Lung (tissue), 12 donors: ENCODE results near the gene CHPF2. TPM values are rescaled to one million over a fixed set of nuclear protein-coding genes. Genes with fewer than 3 reads are reported as not detected.

Experiments
- ATAC-seq: fragments of 200-7000 bp; cut with Tn5 transposase; one replicate; pipeline ENCODE4 v1.9.1; 2020; ENCODE audit warnings: moderate number of reproducible peaks; ENCODE audit not compliant: insufficient read depth, low FRiP score
- DNase-seq, 3 donors: peaks; one replicate each; pipeline ENCODE4 v3.0.0-alpha.2; 2013 to 2017
- H3K27ac ChIP-seq, 2 donors: one replicate each; pipeline ENCODE4 v1.5.1; 2013; ENCODE audit warnings: mild to moderate bottlenecking in 2 of 2, moderate library complexity in 2 of 2, control low read depth in 1 of 2, inconsistent platforms in 1 of 2, low read depth in 1 of 2, low read length in 1 of 2
- H3K27me3 ChIP-seq, 3 donors: one replicate each; pipeline ENCODE4 v1.5.1; 2013; ENCODE audit warnings: low read length in 2 of 3; ENCODE audit not compliant: control insufficient read depth in 3 of 3, insufficient read depth in 3 of 3
- H3K36me3 ChIP-seq, 4 donors: one replicate each; pipeline ENCODE4 v1.5.1; 2013; ENCODE audit warnings: low read length in 4 of 4, mild to moderate bottlenecking in 1 of 4, moderate library complexity in 1 of 4; ENCODE audit not compliant: control insufficient read depth in 4 of 4, insufficient read depth in 4 of 4
- H3K4me1 ChIP-seq, 5 donors: one replicate each; pipeline ENCODE4 v1.5.1; 2013; ENCODE audit warnings: low read length in 5 of 5, mild to moderate bottlenecking in 2 of 5, moderate library complexity in 1 of 5; ENCODE audit not compliant: control insufficient read depth in 5 of 5, insufficient read depth in 5 of 5
- H3K4me3 ChIP-seq: one replicate; pipeline ENCODE4 v1.5.1; 2013; ENCODE audit warnings: mild to moderate bottlenecking, control low read depth, moderate library complexity
- H3K9ac ChIP-seq, 2 donors: one replicate each; pipeline ENCODE4 v1.5.1; 2013; ENCODE audit warnings: low read length in 2 of 2, control low read depth in 1 of 2; ENCODE audit not compliant: insufficient read depth in 1 of 2
- H3K9me3 ChIP-seq, 4 donors: one replicate each; pipeline ENCODE4 v1.5.1; 2013; ENCODE audit warnings: low read length in 3 of 4, mild to moderate bottlenecking in 1 of 4, moderate library complexity in 1 of 4; ENCODE audit not compliant: control insufficient read depth in 4 of 4, insufficient read depth in 3 of 4
- WGBS, 2 donors: extraction: QIAGEN DNeasy Blood & Tissue Kit; methylation state at CpG; one replicate each; pipeline ENCODE4 v1.1.7; 2013; 5-methylcytosine and 5-hydroxymethylcytosine counted together
- polyA plus RNA-seq, 2 donors: library from polyadenylated mRNA; stranded (reverse); fragments of 200-250 nt; gene quantifications; one replicate each; pipeline ENCODE4 v1.2.1, GENCODE V29; 2013
- total RNA-seq, 2 donors: library from RNA; depleted of rRNA in 1 of 2; stranded (reverse); fragments of >200 nt in 1 of 2; gene quantifications; one replicate each; pipeline ENCODE4 v1.2.1, GENCODE V29; 2014 to 2021
- TF ChIP-seq, protein P1 (sequence below): IDR thresholded peaks from 2 replicates; pipeline ENCODE4 v1.5.1; 2012; ENCODE audit warnings: mild to moderate bottlenecking; ENCODE audit errors: control extremely low read depth, extremely low read depth
- donor health status: control.
- donor health status: control.
- donor health status: Bipolar disorder and iron deficiency.
- donor health status: healthy.
- donor health status: DM: yes; HTN: yes; CAD: no.

Gene CHPF2
- total and polyA plus RNA-seq, 4 donors = 23.3 to 54.0 (median 35.0) TPM

DNA sequence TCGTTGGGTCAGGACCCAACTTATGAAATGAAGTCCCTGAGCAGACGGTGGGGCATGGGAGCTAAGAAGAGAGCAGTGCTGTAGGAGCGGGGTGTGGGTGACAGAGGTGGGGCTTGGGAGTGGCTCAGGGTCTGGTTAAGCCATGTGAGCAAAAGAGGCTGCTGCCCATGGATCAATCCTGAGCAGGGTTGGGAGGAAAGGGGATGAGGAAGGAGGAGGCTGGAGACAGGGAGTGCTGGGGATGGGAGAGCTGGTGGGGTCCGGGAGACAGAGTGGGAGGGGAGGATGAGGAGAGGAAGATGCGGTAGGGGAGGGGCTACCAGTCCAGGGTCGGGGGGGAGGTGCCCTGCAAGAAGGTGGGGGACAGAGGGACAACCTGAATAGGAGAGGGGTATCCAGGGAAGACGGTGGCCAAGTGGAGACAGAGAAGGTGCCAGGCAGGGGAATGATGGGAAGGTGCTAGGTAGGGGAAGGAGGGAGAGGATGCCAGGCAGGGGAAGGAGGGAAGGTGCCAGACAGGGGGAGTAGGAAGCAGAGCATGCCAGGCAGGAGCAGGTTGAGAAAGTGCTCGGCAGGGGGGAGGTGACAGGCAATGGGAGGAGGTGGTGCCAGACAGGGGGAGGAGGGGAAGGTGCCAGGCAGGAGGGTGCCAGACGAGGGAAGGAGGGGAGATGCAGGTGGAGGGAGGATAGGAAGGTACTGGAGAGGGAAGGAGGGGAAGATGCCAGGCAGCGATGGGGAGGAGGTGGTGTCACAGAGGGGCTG lies 43.7 kb downstream of the CHPF2 start:
- TF ChIP-seq, protein P1, sequence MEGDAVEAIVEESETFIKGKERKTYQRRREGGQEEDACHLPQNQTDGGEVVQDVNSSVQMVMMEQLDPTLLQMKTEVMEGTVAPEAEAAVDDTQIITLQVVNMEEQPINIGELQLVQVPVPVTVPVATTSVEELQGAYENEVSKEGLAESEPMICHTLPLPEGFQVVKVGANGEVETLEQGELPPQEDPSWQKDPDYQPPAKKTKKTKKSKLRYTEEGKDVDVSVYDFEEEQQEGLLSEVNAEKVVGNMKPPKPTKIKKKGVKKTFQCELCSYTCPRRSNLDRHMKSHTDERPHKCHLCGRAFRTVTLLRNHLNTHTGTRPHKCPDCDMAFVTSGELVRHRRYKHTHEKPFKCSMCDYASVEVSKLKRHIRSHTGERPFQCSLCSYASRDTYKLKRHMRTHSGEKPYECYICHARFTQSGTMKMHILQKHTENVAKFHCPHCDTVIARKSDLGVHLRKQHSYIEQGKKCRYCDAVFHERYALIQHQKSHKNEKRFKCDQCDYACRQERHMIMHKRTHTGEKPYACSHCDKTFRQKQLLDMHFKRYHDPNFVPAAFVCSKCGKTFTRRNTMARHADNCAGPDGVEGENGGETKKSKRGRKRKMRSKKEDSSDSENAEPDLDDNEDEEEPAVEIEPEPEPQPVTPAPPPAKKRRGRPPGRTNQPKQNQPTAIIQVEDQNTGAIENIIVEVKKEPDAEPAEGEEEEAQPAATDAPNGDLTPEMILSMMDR = no peak
- DNase-seq (no peak), ATAC-seq (no peak)
- Histone ChIP-seq H3K9ac (no peak overlapping the region), H3K9me3 (no peaks in the 10 kb centered on the region), H3K27me3 (no peaks in the 10 kb centered on the region), H3K27ac (no peak overlapping the region), H3K36me3 (no peaks in the 10 kb centered on the region), H3K4me3 (no peak overlapping the region), H3K4me1 (peaks cover 0 to 22% (median 5%) of the 10 kb centered on the region in 5 donors)
- 20 to 21% methylated on average over 10 of the region's 10 CpGs for WGBS, 2 donors

DNA sequence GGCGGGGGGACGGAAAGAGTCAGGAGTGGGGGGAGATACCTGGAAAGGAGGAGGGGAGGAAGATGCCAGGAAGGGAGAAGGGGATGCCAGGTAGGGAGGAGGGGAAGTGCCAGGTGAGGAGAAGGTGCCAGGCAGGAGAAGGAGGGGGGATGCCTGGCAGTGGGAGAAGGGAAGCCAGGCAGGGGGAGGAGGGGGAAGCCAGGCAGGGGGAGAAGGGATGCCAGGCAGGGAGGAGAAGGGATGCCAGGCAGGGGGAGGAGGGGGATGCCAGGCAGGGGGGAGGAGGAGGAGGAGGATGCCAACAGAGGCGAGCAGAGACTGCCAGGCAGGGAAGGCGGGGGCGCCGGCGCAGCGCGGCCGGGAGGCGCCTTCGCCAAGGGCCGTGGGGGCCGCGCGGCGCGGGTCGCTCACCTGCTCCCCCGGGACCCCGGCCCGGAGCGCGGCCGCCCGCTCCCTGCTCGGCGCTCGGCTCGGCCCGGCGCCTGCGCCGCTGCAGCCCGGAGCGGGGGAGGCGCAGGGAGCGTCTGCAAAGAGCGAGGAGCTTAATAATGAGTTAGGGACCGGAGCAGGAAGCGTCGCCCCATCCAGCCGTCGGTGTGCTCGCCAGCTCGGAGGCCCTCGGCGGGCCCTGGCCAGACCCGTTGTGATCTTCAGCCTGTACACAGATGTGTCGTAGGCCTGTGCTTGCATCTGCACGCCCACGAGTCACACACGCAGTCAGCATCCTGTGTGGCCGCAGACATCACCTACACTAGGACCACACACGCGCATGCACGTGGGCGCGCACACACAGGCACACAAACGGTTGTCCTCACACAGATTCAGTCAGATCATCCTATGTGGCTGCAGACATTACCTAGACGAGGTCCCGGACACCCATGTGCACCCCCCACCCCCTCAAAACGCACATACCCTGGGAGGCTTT lies 44.6 kb downstream of the CHPF2 start:
- Histone ChIP-seq H3K36me3 (no peaks in the 10 kb centered on the region), H3K27ac (no peak overlapping the region), H3K27me3 (no peaks in the 10 kb centered on the region), H3K4me3 (peak overlapping the region; percentile 38), H3K9ac (no peak overlapping the region), H3K4me1 (peaks cover 0 to 18% (median 5%) of the 10 kb centered on the region in 5 donors), H3K9me3 (no peaks in the 10 kb centered on the region)
- ATAC-seq = peak; percentile 73
- peak; percentile 69 to 84 (median 71) for DNase-seq
- TF ChIP-seq, protein P1 = no peak
- 4 to 7% methylated on average over 56 to 63 of the region's 63 CpGs for WGBS, 2 donors

DNA sequence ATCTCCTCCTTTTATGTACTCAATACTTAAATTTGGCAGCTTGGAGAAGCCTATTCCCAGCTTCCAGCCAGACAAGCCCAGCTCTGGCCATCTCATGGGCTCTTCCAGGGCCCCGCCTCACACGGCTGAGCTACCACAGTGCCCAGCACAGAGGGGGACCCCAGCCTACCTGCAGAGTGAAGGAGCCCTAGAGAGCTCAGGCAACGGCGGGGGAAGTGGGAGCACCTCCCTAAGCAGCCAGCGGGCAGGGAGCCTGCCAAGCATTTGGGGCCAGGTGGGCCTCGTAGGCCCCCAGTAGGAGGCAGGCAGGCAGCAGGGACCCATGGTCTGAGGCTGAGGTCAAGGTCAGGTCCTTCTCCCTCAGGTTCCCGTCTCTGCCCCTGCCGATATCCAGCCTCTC lies 45.3 kb downstream of the CHPF2 start:
- H3K27ac ChIP-seq = no peak overlapping the region
- H3K4me3 ChIP-seq = no peak overlapping the region
- WGBS, 2 donors = 76 to 78% methylated on average over 8 of the region's 8 CpGs
- H3K4me1 ChIP-seq = peaks cover 0 to 14% (median 5%) of the 10 kb centered on the region in 5 donors
- ATAC-seq (no peak), DNase-seq (no peak)
- no peaks in the 10 kb centered on the region for H3K9me3 ChIP-seq
- H3K36me3 ChIP-seq = no peaks in the 10 kb centered on the region
- no peak overlapping the region for H3K9ac ChIP-seq
- no peaks in the 10 kb centered on the region for H3K27me3 ChIP-seq
- TF ChIP-seq, protein P1 = no peak
